ENCODE data around the gene MYBPHL. TPM values are rescaled to one million over a fixed set of nuclear protein-coding genes. Genes with fewer than 3 reads are reported as not detected.

Gene MYBPHL
- total RNA-seq, 1 experiment from 2014 or later, result not detected

DNA sequence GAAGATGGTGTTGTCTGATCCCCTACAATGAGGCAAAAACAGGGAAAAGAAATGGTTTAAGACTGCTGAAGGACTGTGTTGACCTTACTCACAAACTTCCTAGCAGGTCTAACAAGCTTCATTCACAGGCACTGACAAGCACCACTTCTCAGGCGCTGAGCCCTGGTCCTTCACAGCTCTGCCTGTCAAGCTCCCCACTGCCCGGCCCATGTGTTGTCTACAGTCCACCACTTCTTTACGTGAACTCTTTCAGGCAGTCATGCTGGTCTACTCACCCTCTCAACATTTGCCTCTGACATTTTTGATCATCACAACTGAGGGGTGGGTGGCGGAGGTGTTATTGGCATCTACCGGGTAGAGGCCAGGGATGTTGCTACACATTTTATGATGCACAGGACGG lies 40.7 kb upstream of the MYBPHL start:
- no peaks in the 10 kb centered on the region for H3K9me3 ChIP-seq (ENCODE audit: low read length)
- CTCF ChIA-PET, result no interaction called here
- H3K27ac ChIP-seq (ENCODE audit: low read length), result no peak overlapping the region
- DNase-seq, result no peak
- no peaks in the 10 kb centered on the region for H3K79me2 ChIP-seq (ENCODE audit: low read length)
- POLR2A ChIA-PET (ENCODE audit: unreplicated experiment), result no interaction called here
- H4K20me1 ChIP-seq (ENCODE audit: low read length), result no peaks in the 10 kb centered on the region
- no TSS peak for BruUV-seq (replicated peaks)
- no peak overlapping the region for H3K9ac ChIP-seq (ENCODE audit: low read length)
- ATAC-seq, result no peak
- no peaks in the 10 kb centered on the region for H3K4me1 ChIP-seq (ENCODE audit: insufficient read depth, low read length)
- no peaks in the 10 kb centered on the region for H3K27me3 ChIP-seq (ENCODE audit: low read length)
- H3K9me2 ChIP-seq (replicated peaks; ENCODE audit: low read length), result no peaks in the 10 kb centered on the region
- no peak overlapping the region for H3K4me2 ChIP-seq (ENCODE audit: low read length)
- no peak overlapping the region for H3K4me3 ChIP-seq (ENCODE audit: low read length)
- TF ChIP-seq EZH2phosphoT487 (IDR thresholded peaks at IDR 0.05; ENCODE audit: borderline replicate concordance, low read length) (no peak), EZH2 (IDR thresholded peaks at IDR 0.05; ENCODE audit: low read length, unreplicated experiment) (no peak)
- TF ChIP-seq, protein P1, sequence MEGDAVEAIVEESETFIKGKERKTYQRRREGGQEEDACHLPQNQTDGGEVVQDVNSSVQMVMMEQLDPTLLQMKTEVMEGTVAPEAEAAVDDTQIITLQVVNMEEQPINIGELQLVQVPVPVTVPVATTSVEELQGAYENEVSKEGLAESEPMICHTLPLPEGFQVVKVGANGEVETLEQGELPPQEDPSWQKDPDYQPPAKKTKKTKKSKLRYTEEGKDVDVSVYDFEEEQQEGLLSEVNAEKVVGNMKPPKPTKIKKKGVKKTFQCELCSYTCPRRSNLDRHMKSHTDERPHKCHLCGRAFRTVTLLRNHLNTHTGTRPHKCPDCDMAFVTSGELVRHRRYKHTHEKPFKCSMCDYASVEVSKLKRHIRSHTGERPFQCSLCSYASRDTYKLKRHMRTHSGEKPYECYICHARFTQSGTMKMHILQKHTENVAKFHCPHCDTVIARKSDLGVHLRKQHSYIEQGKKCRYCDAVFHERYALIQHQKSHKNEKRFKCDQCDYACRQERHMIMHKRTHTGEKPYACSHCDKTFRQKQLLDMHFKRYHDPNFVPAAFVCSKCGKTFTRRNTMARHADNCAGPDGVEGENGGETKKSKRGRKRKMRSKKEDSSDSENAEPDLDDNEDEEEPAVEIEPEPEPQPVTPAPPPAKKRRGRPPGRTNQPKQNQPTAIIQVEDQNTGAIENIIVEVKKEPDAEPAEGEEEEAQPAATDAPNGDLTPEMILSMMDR (conservative IDR thresholded peaks at IDR 0.05; ENCODE audit: low read depth, low read length), result no peak
- H2AFZ ChIP-seq (ENCODE audit: low read length), result no peak overlapping the region
- no peaks in the 10 kb centered on the region for H3K36me3 ChIP-seq (ENCODE audit: low read depth, low read length)
- intact Hi-C loops (cut with micrococcal nuclease), result no loop called here
- no peaks in the 10 kb centered on the region for H3F3A ChIP-seq (ENCODE audit: low read length, unreplicated experiment)

DNA sequence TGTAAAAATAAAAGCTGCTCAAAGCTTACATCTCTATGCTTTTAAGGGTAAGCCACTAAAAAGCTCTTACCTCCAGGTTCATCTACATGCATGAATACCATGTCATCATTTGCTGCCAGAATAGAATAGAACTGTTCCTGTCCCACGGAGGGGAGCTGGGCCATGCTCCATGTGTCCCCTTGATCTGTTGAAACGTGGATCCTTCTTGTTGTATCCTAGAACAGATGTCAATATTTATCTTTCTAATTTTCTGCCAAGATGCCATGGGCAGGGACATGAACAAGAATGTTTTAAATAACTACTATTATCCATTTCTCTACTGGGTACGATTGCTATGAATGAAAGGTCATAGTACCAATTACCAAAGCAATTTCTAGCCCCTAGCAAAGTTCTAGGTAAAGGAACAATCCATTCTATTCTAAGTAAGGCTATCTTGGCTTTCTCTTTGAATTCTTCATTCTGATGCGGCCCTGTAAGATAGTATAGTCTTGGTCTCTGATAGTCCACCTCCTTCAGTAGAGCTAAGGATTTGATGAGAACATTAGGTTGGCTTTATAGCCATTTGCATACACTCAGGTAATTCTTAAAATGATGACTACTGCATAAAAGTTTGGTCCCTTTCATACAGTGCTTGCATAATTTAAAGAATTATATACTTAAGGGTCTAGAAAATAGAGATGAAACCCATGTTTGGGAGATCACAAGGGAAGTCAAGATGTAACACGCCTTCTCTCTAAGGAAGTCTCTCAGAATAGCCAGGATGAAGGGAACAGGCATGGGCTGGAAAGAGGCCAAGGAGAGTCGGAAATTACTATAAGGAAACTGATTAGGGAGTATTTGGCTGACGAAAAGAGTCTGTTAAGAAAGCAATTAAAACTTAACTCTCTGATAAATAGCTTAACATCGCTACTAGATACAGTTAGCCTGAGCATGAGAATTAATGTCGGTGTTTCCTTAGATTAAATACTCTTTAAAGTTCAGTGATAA lies 35.4 kb upstream of the MYBPHL start:
- Histone ChIP-seq H3K9me2 (replicated peaks; ENCODE audit: low read length) (no peaks in the 10 kb centered on the region), H3K9ac (ENCODE audit: low read length) (no peak overlapping the region), H3K27ac (ENCODE audit: low read length) (no peak overlapping the region), H3K4me3 (ENCODE audit: low read length) (no peak overlapping the region), H3K9me3 (ENCODE audit: low read length) (no peaks in the 10 kb centered on the region), H4K20me1 (ENCODE audit: low read length) (no peaks in the 10 kb centered on the region), H3K36me3 (ENCODE audit: low read depth, low read length) (peaks cover 3% of the 10 kb centered on the region; the same call in 1 of the 2 replicates), H3K4me1 (ENCODE audit: insufficient read depth, low read length) (no peaks in the 10 kb centered on the region), H3K4me2 (ENCODE audit: low read length) (no peak overlapping the region), H3K27me3 (ENCODE audit: low read length) (no peaks in the 10 kb centered on the region), H3F3A (ENCODE audit: low read length, unreplicated experiment) (no peaks in the 10 kb centered on the region), H2AFZ (ENCODE audit: low read length) (no peak overlapping the region), H3K79me2 (ENCODE audit: low read length) (no peaks in the 10 kb centered on the region)
- POLR2A ChIA-PET (ENCODE audit: unreplicated experiment), result no interaction called here
- CTCF ChIA-PET, result interaction anchor here (0.5 kb wide), 1 partner anchor 57 kb away, joined by 3 read pairs; no protein-coding TSS in a partner anchor
- TF ChIP-seq, protein P1 (conservative IDR thresholded peaks at IDR 0.05; ENCODE audit: low read depth, low read length), result no peak
- TF ChIP-seq EZH2phosphoT487 (IDR thresholded peaks at IDR 0.05; ENCODE audit: borderline replicate concordance, low read length) (no peak), EZH2 (IDR thresholded peaks at IDR 0.05; ENCODE audit: low read length, unreplicated experiment) (no peak)
- DNase-seq (no peak), ATAC-seq (no peak)
- intact Hi-C loops (cut with micrococcal nuclease), result no loop called here
- BruUV-seq (replicated peaks), result no TSS peak

DNA sequence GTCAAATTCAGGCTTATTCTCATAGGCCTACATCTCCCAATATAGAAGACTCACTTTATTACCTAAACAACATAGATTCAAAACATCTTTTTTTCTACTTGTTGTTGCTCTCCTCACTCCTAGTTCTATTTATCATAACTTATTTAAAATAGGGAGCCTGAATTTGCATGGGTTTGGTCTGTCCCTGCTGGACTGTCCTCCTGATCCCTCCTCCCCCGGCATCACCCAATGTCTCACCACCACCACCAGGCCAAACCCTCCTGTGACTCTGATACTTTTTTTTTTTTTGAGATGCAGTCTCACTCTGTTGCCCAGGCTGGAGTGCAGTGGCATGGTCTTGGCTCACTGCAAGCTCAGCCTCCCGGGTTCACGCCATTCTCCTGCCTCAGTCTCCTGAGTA lies 31.8 kb upstream of the MYBPHL start:
- intact Hi-C loops (cut with micrococcal nuclease), result no loop called here
- H3K4me1 ChIP-seq (ENCODE audit: insufficient read depth, low read length), result no peaks in the 10 kb centered on the region
- ATAC-seq (no peak), DNase-seq (no peak)
- H3K9me3 ChIP-seq (ENCODE audit: low read length), result no peaks in the 10 kb centered on the region
- no peaks in the 10 kb centered on the region for H3K9me2 ChIP-seq (replicated peaks; ENCODE audit: low read length)
- H3K9ac ChIP-seq (ENCODE audit: low read length), result no peak overlapping the region
- ChIA-PET POLR2A (ENCODE audit: unreplicated experiment) (no interaction called here), CTCF (no interaction called here)
- no TSS peak for BruUV-seq (replicated peaks)
- no peak overlapping the region for H3K4me3 ChIP-seq (ENCODE audit: low read length)
- H3K27me3 ChIP-seq (ENCODE audit: low read length), result no peaks in the 10 kb centered on the region
- no peak overlapping the region for H3K27ac ChIP-seq (ENCODE audit: low read length)
- H2AFZ ChIP-seq (ENCODE audit: low read length), result no peak overlapping the region
- no peaks in the 10 kb centered on the region for H4K20me1 ChIP-seq (ENCODE audit: low read length)
- H3K4me2 ChIP-seq (ENCODE audit: low read length), result no peak overlapping the region
- no peak for TF ChIP-seq EZH2 (IDR thresholded peaks at IDR 0.05; ENCODE audit: low read length, unreplicated experiment)
- TF ChIP-seq, protein P1 (conservative IDR thresholded peaks at IDR 0.05; ENCODE audit: low read depth, low read length), result no peak
- TF ChIP-seq EZH2phosphoT487 (IDR thresholded peaks at IDR 0.05; ENCODE audit: borderline replicate concordance, low read length), result no peak
- no peaks in the 10 kb centered on the region for H3K79me2 ChIP-seq (ENCODE audit: low read length)
- H3F3A ChIP-seq (ENCODE audit: low read length, unreplicated experiment), result no peaks in the 10 kb centered on the region
- H3K36me3 ChIP-seq (ENCODE audit: low read depth, low read length), result peaks cover 7% of the 10 kb centered on the region

All from PC-3 (cell line).